Measurements from ENCODE around the gene NR1I2. TPM values are rescaled to one million over a fixed set of nuclear protein-coding genes. Genes with fewer than 3 reads are reported as not detected.

The NR1I2 gene
- total and polyA plus RNA-seq, 4 donors: 3.2 to 121 (median 48.1) TPM

DNA sequence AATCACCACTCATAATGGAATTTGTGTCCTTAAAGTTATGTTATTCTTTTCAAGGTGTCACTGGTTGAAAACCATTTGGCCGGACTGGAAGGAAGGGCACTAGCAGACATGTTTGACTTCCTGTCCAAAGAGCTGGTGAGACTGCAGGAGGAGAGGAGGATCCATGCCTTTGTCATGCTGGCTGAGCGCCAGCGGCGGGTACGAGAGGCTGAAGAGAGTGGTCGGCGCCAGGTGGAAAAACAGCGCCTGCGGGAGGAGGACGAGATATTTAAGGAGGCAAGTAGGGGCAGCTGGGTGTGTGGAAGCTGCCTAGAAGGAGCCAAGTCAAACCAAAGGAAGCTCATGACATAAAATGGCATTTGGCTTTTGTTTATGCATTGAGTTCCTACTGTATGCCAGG is 38.0 kb upstream of the NR1I2 start:
- Histone ChIP-seq H3K4me1 (ENCODE audit: control insufficient read depth in 4 of 4, insufficient read depth in 4 of 4, low read length in 3 of 4) (peaks cover 0 to 2% (median 0%) of the 10 kb centered on the region in 4 donors), H3K27me3 (ENCODE audit: control insufficient read depth in 4 of 4, insufficient read depth in 4 of 4, low read length in 3 of 4) (no peaks in the 10 kb centered on the region), H3K27ac (ENCODE audit: low read depth in 1 of 2, low read length in 2 of 2) (no peak overlapping the region), H3K9me3 (ENCODE audit: control insufficient read depth in 4 of 4, low read length in 3 of 4) (no peaks in the 10 kb centered on the region), H3K36me3 (ENCODE audit: control insufficient read depth in 4 of 4, insufficient read depth in 3 of 4, low read depth in 1 of 4, low read length in 3 of 4) (no peaks in the 10 kb centered on the region), H3K9ac (ENCODE audit: low read depth in 1 of 2, low read length in 2 of 2) (no peak overlapping the region), H3K4me3 (ENCODE audit: low read depth in 1 of 3, low read length in 3 of 3) (no peak overlapping the region)
- no peak for DNase-seq (ENCODE audit: low spot score)
- TF ChIP-seq GABPA (IDR thresholded peaks at IDR 0.05 in 1 of 2, conservative IDR thresholded peaks at IDR 0.05 in 1 of 2): no peak
- 93% methylated on average over 10 of the region's 10 CpGs for WGBS

DNA sequence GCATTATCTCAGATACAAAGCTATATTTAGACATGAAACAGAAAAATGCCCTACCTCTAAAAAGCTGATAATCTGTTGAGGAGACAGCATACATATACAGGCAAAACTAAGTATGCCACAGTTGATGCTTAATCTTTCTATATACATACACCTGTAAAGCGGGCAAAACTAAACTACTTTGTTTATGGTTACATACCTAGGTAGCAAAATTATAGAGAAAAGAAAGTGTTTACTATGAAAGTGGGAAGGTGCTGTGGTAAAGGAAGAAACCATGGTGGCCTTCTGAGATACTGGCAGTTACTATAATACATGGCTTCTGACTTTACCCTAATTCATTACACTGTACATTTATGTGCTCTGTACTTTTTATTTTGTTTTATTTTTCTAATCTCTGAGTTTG is 36.0 kb upstream of the NR1I2 start:
- Histone ChIP-seq H3K9ac (ENCODE audit: low read depth in 1 of 2, low read length in 2 of 2) (no peak overlapping the region), H3K4me3 (ENCODE audit: low read depth in 1 of 3, low read length in 3 of 3) (no peak overlapping the region), H3K9me3 (ENCODE audit: control insufficient read depth in 4 of 4, low read length in 3 of 4) (no peaks in the 10 kb centered on the region), H3K36me3 (ENCODE audit: control insufficient read depth in 4 of 4, insufficient read depth in 3 of 4, low read depth in 1 of 4, low read length in 3 of 4) (no peaks in the 10 kb centered on the region), H3K27ac (ENCODE audit: low read depth in 1 of 2, low read length in 2 of 2) (no peak overlapping the region), H3K4me1 (ENCODE audit: control insufficient read depth in 4 of 4, insufficient read depth in 4 of 4, low read length in 3 of 4) (peaks cover 0 to 2% (median 0%) of the 10 kb centered on the region in 4 donors), H3K27me3 (ENCODE audit: control insufficient read depth in 4 of 4, insufficient read depth in 4 of 4, low read length in 3 of 4) (no peaks in the 10 kb centered on the region)
- TF ChIP-seq TAF1 (conservative IDR thresholded peaks at IDR 0.05) (no peak), JUND (IDR thresholded peaks at IDR 0.05) (no peak), HNF4A (conservative IDR thresholded peaks at IDR 0.05) (no peak), EGR1 (IDR thresholded peaks at IDR 0.05; ENCODE audit: low read depth in 2 of 2) (no peak)
- TF ChIP-seq, protein P1, sequence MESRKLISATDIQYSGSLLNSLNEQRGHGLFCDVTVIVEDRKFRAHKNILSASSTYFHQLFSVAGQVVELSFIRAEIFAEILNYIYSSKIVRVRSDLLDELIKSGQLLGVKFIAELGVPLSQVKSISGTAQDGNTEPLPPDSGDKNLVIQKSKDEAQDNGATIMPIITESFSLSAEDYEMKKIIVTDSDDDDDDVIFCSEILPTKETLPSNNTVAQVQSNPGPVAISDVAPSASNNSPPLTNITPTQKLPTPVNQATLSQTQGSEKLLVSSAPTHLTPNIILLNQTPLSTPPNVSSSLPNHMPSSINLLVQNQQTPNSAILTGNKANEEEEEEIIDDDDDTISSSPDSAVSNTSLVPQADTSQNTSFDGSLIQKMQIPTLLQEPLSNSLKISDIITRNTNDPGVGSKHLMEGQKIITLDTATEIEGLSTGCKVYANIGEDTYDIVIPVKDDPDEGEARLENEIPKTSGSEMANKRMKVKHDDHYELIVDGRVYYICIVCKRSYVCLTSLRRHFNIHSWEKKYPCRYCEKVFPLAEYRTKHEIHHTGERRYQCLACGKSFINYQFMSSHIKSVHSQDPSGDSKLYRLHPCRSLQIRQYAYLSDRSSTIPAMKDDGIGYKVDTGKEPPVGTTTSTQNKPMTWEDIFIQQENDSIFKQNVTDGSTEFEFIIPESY (IDR thresholded peaks at IDR 0.05): no peak
- no peak for DNase-seq (ENCODE audit: low spot score)
- 100% methylated on average over 1 of the region's 1 CpG for WGBS

DNA sequence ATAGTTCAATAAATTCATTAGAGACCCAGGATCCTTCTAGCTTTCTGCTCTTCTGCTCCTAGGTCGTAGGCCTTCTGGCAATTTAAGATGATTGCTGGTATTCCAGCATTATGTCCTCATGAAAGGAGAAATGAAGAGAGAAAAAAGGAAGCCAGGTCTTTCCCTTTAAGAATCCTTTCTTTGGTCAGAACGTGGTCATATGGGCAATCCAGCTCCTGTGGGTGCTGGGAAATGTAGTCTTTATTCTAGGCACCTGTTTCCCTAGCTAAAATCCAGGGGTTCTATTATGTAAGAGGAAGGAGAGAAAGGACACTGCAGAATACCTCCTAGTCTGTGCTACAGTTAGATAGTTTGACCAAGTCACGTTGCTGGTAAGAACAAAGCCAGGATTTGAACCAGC is 35.5 kb upstream of the NR1I2 start:
- no peaks in the 10 kb centered on the region for H3K9me3 ChIP-seq (ENCODE audit: control insufficient read depth in 4 of 4, low read length in 3 of 4)
- TF ChIP-seq RXRA (IDR thresholded peaks at IDR 0.05) (no peak), JUND (IDR thresholded peaks at IDR 0.05) (no peak)
- TF ChIP-seq, protein P1 (IDR thresholded peaks at IDR 0.05): no peak
- no peaks in the 10 kb centered on the region for H3K27me3 ChIP-seq (ENCODE audit: control insufficient read depth in 4 of 4, insufficient read depth in 4 of 4, low read length in 3 of 4)
- WGBS: 79% methylated on average over 3 of the region's 3 CpGs
- no peak for DNase-seq (ENCODE audit: low spot score)
- H3K36me3 ChIP-seq (ENCODE audit: control insufficient read depth in 4 of 4, insufficient read depth in 3 of 4, low read depth in 1 of 4, low read length in 3 of 4): no peaks in the 10 kb centered on the region
- peaks cover 0 to 2% (median 0%) of the 10 kb centered on the region in 4 donors for H3K4me1 ChIP-seq (ENCODE audit: control insufficient read depth in 4 of 4, insufficient read depth in 4 of 4, low read length in 3 of 4)
- no peak overlapping the region for H3K4me3 ChIP-seq (ENCODE audit: low read depth in 1 of 3, low read length in 3 of 3)
- no peak overlapping the region for H3K9ac ChIP-seq (ENCODE audit: low read depth in 1 of 2, low read length in 2 of 2)
- no peak overlapping the region for H3K27ac ChIP-seq (ENCODE audit: low read depth in 1 of 2, low read length in 2 of 2)

DNA sequence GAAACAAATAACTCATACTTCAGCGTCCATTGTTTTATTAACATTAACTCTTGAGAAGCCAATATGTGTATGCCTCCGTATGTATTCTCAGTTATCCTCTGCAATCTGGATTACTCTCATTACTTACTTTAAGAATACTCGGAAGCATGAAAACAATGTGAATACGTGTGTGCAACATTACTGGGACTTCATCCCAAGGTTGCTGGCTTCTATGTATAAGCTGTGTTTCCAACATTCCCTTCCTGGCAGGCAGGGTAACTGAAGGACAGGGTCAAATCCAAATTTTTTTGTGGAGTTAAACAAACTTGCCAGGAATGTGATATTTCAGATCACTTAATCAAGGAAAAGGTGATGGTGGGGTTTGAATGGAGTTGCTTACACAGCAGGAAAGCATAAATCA is 34.5 kb upstream of the NR1I2 start:
- H3K9ac ChIP-seq (ENCODE audit: low read depth in 1 of 2, low read length in 2 of 2): no peak overlapping the region
- no peaks in the 10 kb centered on the region for H3K27me3 ChIP-seq (ENCODE audit: control insufficient read depth in 4 of 4, insufficient read depth in 4 of 4, low read length in 3 of 4)
- no peaks in the 10 kb centered on the region for H3K36me3 ChIP-seq (ENCODE audit: control insufficient read depth in 4 of 4, insufficient read depth in 3 of 4, low read depth in 1 of 4, low read length in 3 of 4)
- peaks cover 0 to 2% (median 0%) of the 10 kb centered on the region in 4 donors for H3K4me1 ChIP-seq (ENCODE audit: control insufficient read depth in 4 of 4, insufficient read depth in 4 of 4, low read length in 3 of 4)
- H3K27ac ChIP-seq (ENCODE audit: low read depth in 1 of 2, low read length in 2 of 2): no peak overlapping the region
- DNase-seq (ENCODE audit: low spot score): no peak
- no peaks in the 10 kb centered on the region for H3K9me3 ChIP-seq (ENCODE audit: control insufficient read depth in 4 of 4, low read length in 3 of 4)
- WGBS: 90% methylated on average over 4 of the region's 4 CpGs
- H3K4me3 ChIP-seq (ENCODE audit: low read depth in 1 of 3, low read length in 3 of 3): no peak overlapping the region
- TF ChIP-seq HNF4A (conservative IDR thresholded peaks at IDR 0.05): no peak
- TF ChIP-seq NR2F2 (IDR thresholded peaks at IDR 0.05): no peak
- TF ChIP-seq GABPA (IDR thresholded peaks at IDR 0.05 in 1 of 2, conservative IDR thresholded peaks at IDR 0.05 in 1 of 2): no peak
- TF ChIP-seq, protein P2, sequence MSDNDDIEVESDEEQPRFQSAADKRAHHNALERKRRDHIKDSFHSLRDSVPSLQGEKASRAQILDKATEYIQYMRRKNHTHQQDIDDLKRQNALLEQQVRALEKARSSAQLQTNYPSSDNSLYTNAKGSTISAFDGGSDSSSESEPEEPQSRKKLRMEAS (IDR thresholded peaks at IDR 0.05): no peak
- no peak for TF ChIP-seq FOXA2 (IDR thresholded peaks at IDR 0.05)
- no peak for TF ChIP-seq FOXA1 (IDR thresholded peaks at IDR 0.05)
- TF ChIP-seq, protein P3, sequence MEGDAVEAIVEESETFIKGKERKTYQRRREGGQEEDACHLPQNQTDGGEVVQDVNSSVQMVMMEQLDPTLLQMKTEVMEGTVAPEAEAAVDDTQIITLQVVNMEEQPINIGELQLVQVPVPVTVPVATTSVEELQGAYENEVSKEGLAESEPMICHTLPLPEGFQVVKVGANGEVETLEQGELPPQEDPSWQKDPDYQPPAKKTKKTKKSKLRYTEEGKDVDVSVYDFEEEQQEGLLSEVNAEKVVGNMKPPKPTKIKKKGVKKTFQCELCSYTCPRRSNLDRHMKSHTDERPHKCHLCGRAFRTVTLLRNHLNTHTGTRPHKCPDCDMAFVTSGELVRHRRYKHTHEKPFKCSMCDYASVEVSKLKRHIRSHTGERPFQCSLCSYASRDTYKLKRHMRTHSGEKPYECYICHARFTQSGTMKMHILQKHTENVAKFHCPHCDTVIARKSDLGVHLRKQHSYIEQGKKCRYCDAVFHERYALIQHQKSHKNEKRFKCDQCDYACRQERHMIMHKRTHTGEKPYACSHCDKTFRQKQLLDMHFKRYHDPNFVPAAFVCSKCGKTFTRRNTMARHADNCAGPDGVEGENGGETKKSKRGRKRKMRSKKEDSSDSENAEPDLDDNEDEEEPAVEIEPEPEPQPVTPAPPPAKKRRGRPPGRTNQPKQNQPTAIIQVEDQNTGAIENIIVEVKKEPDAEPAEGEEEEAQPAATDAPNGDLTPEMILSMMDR (IDR thresholded peaks at IDR 0.05; ENCODE audit: low read depth, low read length, missing input control): no peak
- TF ChIP-seq SP1 (IDR thresholded peaks at IDR 0.05): no peak
- no peak for TF ChIP-seq RXRA (IDR thresholded peaks at IDR 0.05)
- TF ChIP-seq, protein P4, sequence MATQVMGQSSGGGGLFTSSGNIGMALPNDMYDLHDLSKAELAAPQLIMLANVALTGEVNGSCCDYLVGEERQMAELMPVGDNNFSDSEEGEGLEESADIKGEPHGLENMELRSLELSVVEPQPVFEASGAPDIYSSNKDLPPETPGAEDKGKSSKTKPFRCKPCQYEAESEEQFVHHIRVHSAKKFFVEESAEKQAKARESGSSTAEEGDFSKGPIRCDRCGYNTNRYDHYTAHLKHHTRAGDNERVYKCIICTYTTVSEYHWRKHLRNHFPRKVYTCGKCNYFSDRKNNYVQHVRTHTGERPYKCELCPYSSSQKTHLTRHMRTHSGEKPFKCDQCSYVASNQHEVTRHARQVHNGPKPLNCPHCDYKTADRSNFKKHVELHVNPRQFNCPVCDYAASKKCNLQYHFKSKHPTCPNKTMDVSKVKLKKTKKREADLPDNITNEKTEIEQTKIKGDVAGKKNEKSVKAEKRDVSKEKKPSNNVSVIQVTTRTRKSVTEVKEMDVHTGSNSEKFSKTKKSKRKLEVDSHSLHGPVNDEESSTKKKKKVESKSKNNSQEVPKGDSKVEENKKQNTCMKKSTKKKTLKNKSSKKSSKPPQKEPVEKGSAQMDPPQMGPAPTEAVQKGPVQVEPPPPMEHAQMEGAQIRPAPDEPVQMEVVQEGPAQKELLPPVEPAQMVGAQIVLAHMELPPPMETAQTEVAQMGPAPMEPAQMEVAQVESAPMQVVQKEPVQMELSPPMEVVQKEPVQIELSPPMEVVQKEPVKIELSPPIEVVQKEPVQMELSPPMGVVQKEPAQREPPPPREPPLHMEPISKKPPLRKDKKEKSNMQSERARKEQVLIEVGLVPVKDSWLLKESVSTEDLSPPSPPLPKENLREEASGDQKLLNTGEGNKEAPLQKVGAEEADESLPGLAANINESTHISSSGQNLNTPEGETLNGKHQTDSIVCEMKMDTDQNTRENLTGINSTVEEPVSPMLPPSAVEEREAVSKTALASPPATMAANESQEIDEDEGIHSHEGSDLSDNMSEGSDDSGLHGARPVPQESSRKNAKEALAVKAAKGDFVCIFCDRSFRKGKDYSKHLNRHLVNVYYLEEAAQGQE (IDR thresholded peaks at IDR 0.05): no peak

All from liver (tissue), 9 donors.